A204.1 (cell line): Measurements from ENCODE around the gene EOGT.

Experiments used
- FAIRE-seq: peaks from 2 replicates; lab custom pipeline; 2012; peaks lifted over from hg19 to GRCh38; lab: Jason Lieb, UNC

Gene EOGT

DNA sequence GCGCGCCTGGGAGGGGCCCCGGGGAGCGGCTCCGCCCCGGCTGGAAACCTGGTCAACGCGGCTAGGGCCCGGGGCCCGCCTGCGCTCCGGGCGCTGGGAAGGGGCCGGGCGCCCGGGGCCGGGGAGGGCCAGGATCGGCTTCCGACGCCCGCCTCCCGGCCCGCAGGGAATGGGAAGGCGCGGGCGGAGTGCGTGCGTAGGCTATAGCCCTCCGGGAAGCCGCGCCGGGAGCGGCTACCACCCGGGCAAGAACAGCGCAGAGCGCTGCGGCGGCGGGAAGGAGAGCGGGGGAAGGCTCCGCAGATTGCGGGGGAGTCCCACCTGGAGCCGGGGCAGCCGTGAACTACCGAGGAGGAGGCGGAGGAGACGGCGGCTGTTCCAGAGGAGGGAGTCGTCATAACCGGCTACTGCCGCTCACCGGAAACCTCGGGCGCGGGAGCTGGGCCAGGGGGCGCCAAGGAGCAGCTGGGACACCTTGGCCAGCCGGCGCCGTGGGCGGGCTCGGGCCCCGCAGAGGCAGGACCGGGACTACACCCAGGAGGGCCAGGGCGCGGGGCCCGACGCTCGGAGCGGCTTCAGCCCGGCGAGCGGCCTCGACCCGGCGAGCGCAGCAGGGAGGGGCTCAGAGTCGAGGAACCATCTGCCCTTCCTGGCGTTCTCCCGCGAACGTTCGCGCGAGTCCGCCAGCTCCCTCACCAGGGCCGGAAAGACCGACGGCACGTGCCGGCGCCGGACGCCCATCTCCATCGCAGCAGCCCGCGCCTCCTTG, at the start of gene EOGT:
TSS of gene EOGT (minus strand) at position 432 of the 769 bp plus-strand sequence. CDS start 3,838 bp downstream, outside the sequence.
- no peak for FAIRE-seq

DNA sequence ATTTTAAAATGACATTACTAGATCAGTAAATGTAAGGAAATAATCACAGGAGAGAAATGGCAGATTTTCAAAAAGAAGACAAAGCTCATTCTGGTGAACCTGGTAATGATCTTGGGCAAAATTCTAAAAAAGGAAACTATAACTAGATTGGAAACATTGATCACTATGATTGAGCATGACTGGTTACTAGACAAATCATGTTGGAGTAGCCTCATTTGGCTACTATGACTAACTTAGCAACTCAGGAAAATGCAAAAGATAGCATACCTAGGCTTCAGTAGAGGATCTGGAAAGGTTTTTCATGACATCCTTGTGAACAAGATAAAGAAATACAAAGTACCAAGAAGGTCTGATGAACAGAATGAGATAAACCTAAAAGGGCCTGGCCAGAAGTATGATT, 46.2 kb upstream of the EOGT start:
- FAIRE-seq, result no peak

DNA sequence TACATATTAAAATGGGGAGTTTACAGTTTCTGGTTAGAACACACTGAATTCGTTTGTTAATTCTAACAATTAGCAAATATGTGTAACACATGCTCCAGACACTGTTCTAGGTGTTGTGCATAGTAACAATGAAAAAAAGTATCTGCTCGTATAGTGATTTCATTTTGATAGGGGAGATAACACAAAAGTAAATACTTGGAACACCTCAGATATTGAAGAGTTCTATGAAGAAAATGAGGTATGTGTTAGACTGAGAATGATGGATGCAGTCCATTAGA, 45.4 kb upstream of the EOGT start:
- no peak for FAIRE-seq

DNA sequence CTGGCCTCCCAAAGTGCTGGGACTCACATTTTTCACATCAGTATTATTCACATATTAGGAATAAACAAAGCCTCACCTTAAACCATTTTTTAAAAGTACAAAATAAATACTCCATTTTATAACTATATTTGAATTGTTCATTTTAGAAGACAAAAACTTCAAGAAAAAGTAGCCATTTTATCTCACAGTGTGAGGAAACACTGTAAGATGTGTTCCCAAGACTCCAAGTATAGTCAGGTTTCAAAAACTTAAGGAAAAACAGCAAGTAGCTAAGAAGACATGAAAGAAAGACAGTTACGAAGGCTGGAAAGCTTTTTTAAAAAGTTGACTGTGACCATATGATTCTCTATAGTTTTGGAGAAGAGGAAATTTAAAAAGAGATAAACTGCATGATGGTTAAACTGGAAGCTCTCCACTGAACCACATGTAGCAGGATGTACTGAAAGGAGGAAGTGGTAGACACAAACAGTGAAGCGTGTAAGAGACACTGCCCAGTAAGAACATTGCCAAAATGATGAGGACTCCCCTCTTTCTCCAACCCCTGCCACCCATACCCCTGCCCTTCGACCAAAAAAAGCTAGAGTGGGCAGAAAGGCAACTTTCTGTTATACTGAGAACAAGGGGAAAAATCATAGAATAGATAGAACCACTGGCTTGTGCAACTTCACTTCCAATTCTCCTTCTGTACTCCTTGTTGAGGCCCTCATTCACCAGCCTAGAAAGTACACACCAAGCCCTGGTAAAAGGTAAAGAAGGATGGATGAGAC, 44.9 kb upstream of the EOGT start:
- no peak for FAIRE-seq

DNA sequence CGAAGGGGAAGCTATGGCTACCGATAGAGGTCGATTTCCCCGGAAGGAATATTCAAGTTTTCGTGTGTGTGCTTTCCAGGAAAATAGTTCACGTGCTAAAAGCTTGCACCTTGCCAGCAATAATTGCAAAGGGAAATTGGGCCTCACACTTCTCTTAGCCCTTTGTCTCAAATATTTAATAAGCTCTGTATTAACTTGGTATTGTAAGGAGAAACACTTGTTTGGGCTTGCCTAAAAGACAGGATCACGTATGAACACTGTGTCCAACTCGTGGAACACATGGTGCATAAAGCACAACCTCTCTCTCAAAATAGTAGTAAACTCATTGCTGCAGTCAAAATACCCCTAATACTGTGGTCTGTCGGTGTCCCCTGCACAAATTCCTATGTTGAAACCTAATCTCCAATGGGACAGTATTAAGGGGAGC, 39.0 kb upstream of the EOGT start:
- FAIRE-seq, result no peak

DNA sequence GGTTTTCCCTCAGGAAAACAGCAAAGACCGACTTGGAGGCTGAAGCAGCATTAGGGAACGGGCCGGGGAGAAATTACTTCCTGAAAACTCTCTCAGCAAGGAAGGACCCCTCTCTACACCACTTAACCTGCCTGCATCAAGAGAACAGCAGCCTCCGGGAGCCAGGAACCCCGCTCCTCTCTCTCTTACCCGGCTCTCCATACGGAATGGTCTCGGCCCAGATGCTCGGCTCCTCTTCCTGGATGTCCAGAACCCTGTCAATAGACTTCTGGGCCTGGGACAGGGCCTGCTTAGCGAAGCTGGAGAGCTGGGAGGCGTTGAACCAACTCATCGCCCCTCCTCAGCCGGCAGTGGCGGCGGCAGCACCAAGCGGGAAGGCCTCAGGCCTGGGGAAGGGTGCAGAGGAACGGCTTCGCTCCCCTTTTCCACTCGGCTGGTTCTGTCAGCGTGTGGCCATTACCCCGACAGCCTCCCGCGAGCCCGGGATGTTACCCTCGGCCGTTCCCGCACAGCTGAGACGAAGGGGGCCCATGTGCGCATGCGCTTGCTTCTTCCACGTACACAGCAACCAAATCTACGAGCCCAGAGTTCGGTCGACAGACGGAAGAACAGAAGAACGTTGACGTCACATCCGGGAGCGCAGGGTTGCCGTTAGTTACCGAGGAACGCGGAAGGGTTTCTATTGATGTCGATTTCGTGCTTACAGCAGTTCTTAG, 38.4 kb upstream of the EOGT start, which contains the start of gene TMF1:
TSS of gene TMF1 (minus strand) at position 578 of the 716 bp plus-strand sequence. CDS start at position 331, 247 bp downstream.
- FAIRE-seq, result peak; percentile 99

DNA sequence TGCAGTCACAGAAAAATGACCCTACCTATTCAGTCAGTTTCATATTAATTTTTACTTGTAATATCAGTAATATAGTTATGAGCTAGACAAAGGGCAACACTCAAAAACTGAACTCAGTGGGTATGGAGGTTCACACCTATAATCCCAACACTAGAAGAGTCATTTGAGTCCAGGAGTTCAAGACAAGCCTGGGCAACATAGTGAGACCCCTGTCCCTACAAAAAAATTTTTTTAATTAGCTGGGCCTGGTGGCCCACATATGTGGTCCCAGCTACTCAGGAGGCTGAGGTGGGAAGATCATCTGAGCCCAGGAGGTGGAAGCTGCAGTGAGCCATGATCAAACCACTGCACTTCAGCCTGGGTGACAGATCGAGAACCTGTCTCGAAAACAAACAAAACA, 35.5 kb upstream of the EOGT start:
- FAIRE-seq, result no peak

DNA sequence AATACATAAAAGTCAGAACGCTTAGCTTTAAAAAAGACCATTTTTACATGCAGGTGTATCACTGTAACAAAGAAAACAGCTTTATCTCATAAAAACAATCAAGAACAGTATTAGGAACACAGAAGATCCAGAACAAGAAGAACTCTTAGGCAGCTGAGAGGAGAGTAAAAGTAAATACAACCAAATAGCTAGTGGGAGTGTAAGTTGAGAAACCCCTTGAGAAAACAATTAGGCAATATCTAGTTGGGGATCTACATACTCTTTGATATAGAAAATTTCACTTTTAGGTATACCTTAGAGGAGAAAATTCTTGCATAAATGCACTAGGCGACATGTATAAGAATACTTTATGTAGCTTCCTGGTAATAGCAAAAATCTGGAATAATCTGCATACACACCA, 31.1 kb upstream of the EOGT start:
- FAIRE-seq, result no peak

DNA sequence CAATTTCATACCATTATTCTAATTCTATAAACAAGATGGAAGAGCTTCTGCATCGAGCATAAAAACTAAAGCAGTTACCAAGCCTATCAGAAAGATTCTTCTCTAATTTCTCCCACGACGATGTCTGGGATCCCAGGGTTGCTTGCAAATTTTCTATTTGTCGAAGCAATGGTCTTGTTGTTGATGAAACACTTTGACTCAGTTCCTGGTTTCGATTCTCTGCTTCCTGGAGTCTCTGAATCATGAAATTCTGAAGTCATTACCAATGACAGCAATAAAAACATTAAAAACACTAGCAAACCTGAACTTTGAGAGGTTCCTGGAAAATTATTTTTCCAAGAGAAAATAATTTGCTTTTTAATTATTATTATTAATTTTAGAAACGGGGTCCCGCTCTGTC, 20.0 kb upstream of the EOGT start:
- no peak for FAIRE-seq

DNA sequence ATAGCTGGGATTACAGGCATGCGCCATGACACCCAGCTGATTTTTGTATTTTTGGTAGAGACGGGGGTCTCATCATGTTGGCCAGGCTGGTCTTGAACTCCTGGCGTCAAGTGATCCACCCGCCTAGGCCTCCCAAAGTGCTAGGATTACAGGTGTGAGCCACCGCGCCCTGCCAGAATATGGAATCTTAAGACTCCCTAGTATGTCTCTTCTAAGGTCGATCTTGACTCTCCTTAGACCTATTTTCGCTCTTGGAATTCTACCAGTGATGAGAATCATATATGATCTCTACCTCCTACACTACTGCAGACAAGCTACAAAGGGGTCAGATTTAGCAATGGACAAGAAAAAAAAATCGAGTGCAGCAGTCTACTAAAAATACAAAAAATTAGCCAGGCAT, 19.3 kb upstream of the EOGT start:
- no peak for FAIRE-seq

DNA sequence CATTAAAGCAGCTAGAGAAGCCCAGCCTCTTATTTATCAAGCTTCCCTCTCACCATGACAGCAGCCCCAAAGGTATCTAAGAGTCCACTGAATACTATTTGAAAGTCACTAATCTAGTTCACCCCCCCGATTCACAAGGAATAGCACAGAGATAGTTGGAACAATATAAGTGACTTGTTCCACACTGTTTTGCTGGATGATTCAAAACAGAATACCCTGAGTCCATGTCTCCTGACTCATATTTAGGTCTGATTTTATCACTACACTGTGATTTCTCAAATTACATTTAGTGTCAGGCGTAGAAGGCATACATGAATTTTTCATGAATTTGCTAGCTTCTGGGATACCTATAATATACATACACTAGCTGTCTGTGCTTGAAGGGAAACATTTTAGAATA, 18.7 kb upstream of the EOGT start:
- FAIRE-seq, result no peak

DNA sequence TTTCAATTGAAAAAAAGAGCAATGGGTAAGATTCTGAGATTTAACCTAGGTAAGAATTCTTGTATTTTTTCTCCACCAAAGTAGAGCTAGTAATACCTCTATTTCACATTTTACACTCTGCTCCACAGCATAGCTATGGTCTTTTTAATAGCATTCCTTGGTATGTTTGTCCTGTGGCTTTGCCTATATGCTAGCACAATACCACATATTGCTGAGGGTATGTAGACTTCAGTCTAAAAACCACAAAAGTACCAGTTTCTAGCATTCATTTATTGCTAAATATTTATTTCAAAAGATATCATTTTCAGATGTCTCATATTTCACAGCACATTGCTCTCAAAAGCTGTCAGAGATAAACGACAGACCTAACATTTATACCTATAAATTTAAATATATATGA, 18.2 kb upstream of the EOGT start:
- FAIRE-seq, result no peak

DNA sequence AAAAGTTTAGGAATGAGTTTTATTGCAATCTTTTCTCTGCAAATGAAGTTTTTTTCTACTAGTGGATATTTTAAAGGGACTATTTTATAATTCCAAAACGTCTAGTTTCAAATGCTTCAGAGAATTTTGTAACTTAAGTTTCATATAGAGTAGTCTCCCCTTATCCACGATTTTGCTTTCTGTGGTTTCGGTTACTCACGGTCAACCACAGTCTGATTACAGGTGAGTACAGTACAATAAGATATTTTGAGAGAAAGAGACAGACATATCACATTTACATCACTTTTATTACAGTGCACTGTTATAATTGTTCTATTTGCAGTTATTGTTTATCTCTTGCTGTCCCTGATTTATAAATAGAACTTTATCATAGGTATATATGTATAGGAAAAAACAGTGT, 7.4 kb upstream of the EOGT start:
- no peak for FAIRE-seq

DNA sequence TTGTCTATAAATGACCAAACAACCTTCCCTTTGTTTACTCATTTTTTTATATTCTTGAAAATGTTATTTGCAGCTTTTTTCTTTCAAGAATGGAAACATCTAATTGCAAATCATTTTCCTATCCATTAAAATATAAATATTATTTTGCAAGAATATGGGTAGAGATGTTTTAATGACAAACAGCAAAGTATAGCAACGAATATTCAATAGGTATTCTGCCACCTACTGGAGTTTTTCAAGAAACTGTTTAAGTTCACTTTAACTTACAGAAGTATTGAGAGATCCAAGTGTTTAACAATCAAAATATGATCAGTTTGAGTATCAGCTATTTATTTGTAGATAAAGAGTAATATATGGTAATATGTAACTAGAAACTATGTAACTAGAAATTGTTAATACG, 6.9 kb upstream of the EOGT start:
- FAIRE-seq, result peak; percentile 98

DNA sequence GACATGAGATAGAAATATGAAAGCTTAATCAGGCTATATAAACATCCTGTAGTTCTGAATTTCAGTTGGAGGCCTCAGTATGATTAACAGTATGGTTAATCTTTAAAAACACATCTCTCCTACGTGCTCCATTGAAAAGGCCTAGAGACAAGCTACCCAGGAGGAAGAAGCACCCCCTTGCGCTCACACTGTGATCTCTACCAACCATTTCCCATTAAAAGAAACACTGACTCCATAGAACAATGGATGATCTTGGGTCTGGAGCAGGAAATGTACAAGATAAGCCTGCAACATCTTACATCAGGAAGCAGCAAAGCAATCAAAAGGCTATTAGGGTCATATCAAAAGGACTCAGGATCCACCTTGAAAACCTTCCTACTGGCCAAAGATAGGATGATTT, 3.4 kb upstream of the EOGT start:
- FAIRE-seq, result no peak

DNA sequence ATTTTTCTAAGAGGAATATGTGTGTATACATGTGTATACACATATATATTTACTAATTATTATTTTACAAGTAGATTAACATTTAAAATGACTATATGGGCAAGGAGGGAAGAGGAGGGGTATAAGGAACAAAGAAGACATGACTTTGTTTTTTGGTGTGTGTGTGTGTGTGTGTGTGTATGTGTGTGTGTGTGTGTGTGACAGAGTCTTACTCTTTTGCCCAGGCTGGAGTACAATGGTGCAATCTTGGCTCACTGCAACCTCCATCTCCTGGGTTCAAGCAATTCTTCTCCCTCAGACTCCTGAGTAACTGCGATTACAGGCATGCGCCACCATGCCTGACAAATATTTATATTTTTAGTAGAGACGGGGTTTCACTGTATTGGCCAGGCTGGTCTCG, 2.6 kb upstream of the EOGT start:
- no peak for FAIRE-seq

DNA sequence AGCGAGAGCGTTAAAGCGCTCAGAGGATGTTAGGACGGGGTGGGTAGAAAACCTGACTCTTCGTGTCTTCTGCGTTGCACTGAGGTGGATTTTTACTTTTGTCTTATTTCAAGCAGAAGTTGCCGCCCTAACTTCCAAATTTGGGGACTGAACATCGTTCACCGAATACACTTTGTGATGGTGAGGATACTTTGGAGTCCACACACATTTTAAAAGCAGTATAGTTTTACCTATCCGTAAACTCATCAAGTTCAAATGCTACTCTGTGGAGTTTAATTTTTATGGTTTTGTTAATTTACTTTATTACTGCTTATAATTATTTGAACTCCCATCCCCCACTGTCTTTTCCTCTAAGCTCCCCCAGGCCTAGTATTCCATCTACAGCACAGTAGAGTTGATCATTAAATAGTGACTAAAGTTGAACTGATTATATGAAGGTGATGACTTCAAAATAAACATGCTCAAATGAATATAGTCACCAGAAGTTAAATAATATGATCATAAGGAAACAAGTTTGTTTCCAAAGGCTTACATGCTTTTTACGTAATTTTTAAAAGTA, 617 bp upstream of the EOGT start:
- no peak for FAIRE-seq

DNA sequence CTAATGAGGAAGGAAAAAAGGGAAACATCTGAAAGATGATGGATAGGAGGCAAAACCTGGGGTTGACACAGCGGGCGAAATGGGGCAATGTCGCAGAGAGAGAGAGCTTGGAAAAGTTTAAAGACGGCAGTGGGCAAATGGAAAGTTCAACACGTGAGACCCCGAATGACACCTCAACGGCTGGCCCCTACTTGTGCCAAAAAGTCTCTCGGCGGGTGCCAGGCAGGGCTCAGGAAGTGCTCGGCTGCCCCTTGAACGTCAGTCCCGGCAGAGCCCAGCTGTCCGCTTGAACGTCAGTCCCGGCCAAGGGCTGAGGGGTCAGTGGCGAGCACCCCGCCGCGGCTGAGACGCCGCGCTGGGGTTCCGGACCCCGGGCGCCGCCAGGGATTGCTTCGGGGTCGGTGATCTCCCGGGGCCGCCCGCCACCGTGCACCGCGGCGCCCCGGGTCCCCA, 658 bp downstream of the EOGT start:
- no peak for FAIRE-seq

DNA sequence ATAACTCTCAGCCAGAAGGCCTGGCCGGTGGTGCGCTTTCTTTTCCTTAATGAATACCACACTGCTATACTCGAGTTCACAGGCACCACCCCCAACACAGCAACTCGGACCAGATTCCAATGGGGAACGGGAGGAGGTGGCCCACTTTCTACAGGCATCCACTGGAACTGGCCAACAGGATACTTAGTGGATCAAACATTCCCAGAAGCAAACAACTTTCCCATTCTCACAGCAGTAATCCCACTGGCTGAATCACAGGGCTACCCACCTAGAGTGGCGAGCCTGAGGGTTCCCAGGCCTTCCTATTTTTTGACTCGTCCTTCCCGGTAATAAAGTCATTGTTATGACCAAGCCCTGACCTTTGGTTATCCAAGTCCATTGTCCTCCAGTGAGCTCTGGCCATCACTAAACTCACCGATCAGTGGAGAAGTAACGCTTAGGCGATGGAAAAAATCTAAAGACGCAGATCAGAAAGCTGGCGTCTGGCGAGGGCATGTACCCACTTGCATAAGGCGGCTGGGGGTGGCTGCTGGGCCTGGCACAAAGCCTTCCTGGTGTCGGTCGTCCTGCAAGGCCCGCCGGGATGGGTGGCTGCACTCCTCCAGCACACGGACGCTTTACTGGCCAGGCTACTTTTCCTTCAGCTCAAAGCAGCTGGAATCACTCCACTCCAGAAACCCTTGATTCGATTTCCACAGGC, 1.2 kb downstream of the EOGT start:
- no peak for FAIRE-seq

DNA sequence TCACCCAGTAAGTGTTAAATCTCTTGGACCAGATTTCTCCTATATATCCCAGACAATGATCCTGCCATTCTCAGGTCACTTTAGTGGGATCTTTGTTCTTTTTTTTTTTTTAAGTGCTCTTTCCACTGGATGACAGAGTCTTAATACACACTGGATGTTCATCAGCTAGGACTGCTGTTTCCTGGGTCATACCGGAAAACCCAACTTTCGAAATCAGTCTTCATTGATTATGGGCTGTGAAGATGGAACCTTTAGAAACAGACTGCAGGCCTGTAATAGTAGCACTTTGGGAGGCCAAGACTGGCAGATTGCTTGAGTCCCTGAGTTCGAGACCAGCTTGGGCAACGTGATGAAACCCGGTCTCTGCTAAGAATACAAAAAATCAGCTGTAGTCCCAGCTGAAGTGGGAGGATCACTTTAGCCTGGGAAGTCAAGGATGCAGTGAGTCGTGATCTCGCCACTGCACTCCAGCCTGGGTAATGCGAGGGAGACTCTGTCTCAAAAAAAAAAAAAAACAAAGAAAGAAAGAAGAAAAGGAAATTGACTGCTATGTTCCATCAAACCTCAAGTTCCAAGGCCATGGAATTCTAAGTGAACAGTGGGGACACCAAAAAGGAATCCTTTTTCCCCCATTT, 2.3 kb downstream of the EOGT start:
- no peak for FAIRE-seq

DNA sequence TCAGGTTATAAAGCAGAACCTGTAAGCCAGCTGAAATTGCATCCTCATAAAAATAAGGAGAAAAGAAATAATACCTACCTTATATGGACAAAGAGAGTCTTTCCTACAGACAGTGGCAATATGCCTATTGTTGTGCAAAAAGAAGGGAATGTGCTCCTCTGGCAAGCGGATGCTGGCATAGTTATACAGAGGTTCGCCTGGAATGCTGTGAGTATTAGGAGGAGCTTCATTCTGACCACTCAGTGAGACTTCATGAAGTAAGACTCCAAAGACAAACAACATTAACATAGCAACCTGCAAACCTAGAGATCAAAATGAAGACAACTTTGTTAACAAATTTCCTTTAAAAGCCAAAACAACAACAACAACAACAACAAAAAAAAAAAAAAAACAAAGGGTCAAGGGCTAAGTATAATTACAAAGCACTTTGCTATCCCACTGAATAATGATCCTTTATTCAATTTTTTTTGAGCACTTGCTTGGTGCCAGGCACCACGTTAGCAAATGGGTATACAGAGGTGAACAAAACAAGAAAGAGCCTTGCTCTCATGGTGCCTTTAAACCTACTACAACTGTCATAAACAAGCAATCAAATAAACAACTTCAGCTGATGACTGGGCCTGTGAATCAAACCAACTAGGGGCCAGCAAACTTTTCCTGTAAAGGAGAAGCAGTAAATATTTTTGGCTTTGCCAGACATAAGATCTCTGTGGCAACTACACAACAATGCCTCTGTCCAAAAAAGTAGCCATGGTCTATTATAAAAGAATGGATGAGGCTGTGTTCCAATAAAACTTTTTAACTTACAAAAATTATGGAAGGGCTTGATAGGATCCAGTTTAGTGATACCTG, 3.7 kb downstream of the EOGT start:
- no peak for FAIRE-seq
